PFSK-1 (cell line): ENCODE measurements around the gene STXBP2.

Source experiments
- FOXP2 ChIP-seq: optimal IDR thresholded peaks from 2 replicates; pipeline ENCODE3; 2011; ENCODE audit warnings: borderline replicate concordance, control low read depth, inconsistent platforms; ENCODE audit not compliant: insufficient read depth; ENCODE audit errors: extremely low read length, extremely low read depth
- POLR2AphosphoS5 ChIP-seq: IDR thresholded peaks from 2 replicates; pipeline ENCODE4 v1.6.1; 2012; ENCODE audit warnings: low read depth, mild to moderate bottlenecking, control low read depth, low read length, moderate library complexity
- REST ChIP-seq, 2 experiments: IDR thresholded peaks; 2 replicates each; pipeline versions ENCODE4 v1.6.1 to v1.8.0; 2011 to 2012; ENCODE audit warnings: low read depth in 2 of 2, low read length in 2 of 2, control low read depth in 1 of 2, inconsistent platforms in 1 of 2, mild to moderate bottlenecking in 1 of 2, moderate library complexity in 1 of 2; ENCODE audit not compliant: insufficient read depth in 1 of 2
- SIN3A ChIP-seq: IDR thresholded peaks from 2 replicates; pipeline ENCODE4 v1.6.1; 2012; ENCODE audit warnings: mild to moderate bottlenecking, low read length, moderate library complexity, borderline replicate concordance; ENCODE audit not compliant: insufficient read depth
- TAF1 ChIP-seq: IDR thresholded peaks from 2 replicates; pipeline ENCODE4 v1.6.1; 2012; ENCODE audit warnings: low read length, control low read depth, borderline replicate concordance; ENCODE audit not compliant: insufficient read depth

- TF ChIP-seq POLR2AphosphoS5 (no peak), SIN3A (no peak), REST (IDR thresholded peaks at IDR 0.05; ENCODE audit: insufficient read depth in 1 of 2, low read depth in 2 of 2, low read length in 2 of 2) (no peak), TAF1 (no peak), FOXP2 (no peak)
Measured at GRCh38 chr19:7677669-7678311, 40.9 kb downstream of the STXBP2 start.
